Thymus (tissue), 11 donors: ENCODE measurements around the gene CCDC18. TPM values are rescaled to one million over a fixed set of nuclear protein-coding genes. Genes with fewer than 3 reads are reported as not detected.
"Not testable (repeated sequence)": the region's sequence is repeated elsewhere in the genome, so short reads cannot be mapped to it uniquely, and the experiment has no call there.

Experiments
- DNase-seq, 9 donors: peaks; one replicate each; pipeline ENCODE4 v3.0.0-alpha.2; 2013; ENCODE audit warnings: low spot score in 9 of 9, low read depth in 6 of 9, missing footprints in 1 of 9
- H3K27ac ChIP-seq, 2 donors: one replicate each; pipeline ENCODE4 v1.5.1; 2013; ENCODE audit warnings: control low read depth in 1 of 2, low read depth in 1 of 2, low read length in 1 of 2, mild to moderate bottlenecking in 1 of 2, moderate library complexity in 1 of 2
- H3K27me3 ChIP-seq, 2 donors: one replicate each; pipeline ENCODE4 v1.5.1; 2013; ENCODE audit warnings: low read length in 1 of 2; ENCODE audit not compliant: control insufficient read depth in 2 of 2, insufficient read depth in 1 of 2
- H3K36me3 ChIP-seq, 2 donors: one replicate each; pipeline ENCODE4 v1.5.1; 2013; ENCODE audit warnings: low read length in 1 of 2, mild to moderate bottlenecking in 1 of 2, moderate library complexity in 1 of 2; ENCODE audit not compliant: control insufficient read depth in 2 of 2, insufficient read depth in 2 of 2
- H3K4me1 ChIP-seq, 2 donors: one replicate each; pipeline ENCODE4 v1.5.1; 2013; ENCODE audit warnings: low read length in 2 of 2; ENCODE audit not compliant: control insufficient read depth in 2 of 2, insufficient read depth in 2 of 2
- H3K4me3 ChIP-seq, 2 donors: one replicate each; pipeline ENCODE4 v1.5.1; 2013; ENCODE audit warnings: low read length in 2 of 2, control low read depth in 1 of 2, mild to moderate bottlenecking in 1 of 2
- H3K9me3 ChIP-seq, 2 donors: one replicate each; pipeline ENCODE4 v1.5.1; 2013; ENCODE audit warnings: low read length in 1 of 2, mild to moderate bottlenecking in 1 of 2; ENCODE audit not compliant: control insufficient read depth in 2 of 2, insufficient read depth in 1 of 2
- WGBS: extraction: QIAGEN DNeasy Blood & Tissue Kit; methylation state at CpG from one replicate; pipeline ENCODE4 v1.1.7; 2013; 5-methylcytosine and 5-hydroxymethylcytosine counted together
- polyA plus RNA-seq: library from polyadenylated mRNA; stranded (reverse); fragments of 200-250 nt; gene quantifications from one replicate; pipeline ENCODE4 v1.2.3, GENCODE V29; 2013
- total RNA-seq: library from RNA; stranded (reverse); fragments of 120-200 nt; gene quantifications from one replicate; pipeline ENCODE4 v1.2.4, GENCODE V29; 2013
- donor health status: healthy.

The CCDC18 gene
- total and polyA plus RNA-seq, 2 donors = 13.3 to 21.0 TPM

DNA sequence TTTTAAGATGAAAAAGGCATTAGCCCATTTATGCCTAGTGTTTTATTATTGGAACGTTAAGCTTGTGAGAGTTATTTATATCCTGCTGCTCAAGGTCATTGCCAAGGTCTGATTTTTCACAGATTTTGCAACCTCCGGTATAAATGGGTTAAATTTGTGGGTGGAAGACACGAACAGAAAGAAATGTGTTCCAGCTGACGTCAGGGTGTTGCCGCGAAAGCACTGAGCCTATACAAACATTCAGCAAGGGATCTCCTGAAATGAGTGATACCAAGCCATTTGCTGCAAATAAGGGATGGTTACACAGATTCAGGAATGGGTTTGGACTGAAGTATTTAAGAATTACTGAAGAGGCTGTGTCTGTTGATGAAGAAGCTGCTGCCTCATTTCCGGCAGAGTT is 32.5 kb upstream of the CCDC18 start:
- DNase-seq = no peak
- no peaks in the 10 kb centered on the region for H3K9me3 ChIP-seq
- WGBS = 93% methylated on average over 7 of the region's 7 CpGs
- H3K27ac ChIP-seq = no peak overlapping the region
- no peaks in the 10 kb centered on the region for H3K4me1 ChIP-seq
- no peaks in the 10 kb centered on the region for H3K27me3 ChIP-seq
- peaks cover 8 to 41% of the 10 kb centered on the region in 2 donors for H3K36me3 ChIP-seq
- no peak overlapping the region for H3K4me3 ChIP-seq

- Histone ChIP-seq H3K36me3 (peaks cover 16 to 55% of the 10 kb centered on the region in 2 donors), H3K27me3 (no peaks in the 10 kb centered on the region), H3K4me1 (no peaks in the 10 kb centered on the region), H3K27ac (no peak overlapping the region), H3K9me3 (no peaks in the 10 kb centered on the region), H3K4me3 (no peak overlapping the region)
- 75% methylated on average over 1 of the region's 1 CpG for WGBS
- no peak for DNase-seq
Observed at GRCh38 chr1:93150729-93151128, 29.8 kb upstream of the CCDC18 start.

DNA sequence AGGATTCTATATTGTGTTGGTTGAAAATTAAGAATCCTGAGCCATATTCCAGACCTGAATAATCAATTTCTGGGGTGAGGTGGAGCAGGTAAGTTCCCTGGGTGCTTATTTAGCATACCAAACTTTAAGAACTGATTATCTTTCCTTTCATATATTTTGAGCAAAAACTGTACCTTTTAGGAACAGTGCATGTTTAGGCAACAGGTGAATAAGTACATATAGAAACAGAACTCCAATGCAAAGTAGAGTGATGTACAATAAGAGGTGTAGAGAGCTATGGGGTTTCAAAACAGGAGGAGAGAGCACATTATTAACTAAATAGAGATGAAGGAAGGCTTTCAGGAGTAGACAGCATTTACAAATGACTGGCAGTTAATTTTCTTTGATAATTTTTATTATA is 29.1 kb upstream of the CCDC18 start:
- DNase-seq = no peak
- H3K27ac ChIP-seq = no peak overlapping the region
- no peaks in the 10 kb centered on the region for H3K27me3 ChIP-seq
- H3K4me1 ChIP-seq = no peaks in the 10 kb centered on the region
- peaks cover 16 to 59% of the 10 kb centered on the region in 2 donors for H3K36me3 ChIP-seq
- H3K4me3 ChIP-seq = no peak overlapping the region
- no peaks in the 10 kb centered on the region for H3K9me3 ChIP-seq

DNA sequence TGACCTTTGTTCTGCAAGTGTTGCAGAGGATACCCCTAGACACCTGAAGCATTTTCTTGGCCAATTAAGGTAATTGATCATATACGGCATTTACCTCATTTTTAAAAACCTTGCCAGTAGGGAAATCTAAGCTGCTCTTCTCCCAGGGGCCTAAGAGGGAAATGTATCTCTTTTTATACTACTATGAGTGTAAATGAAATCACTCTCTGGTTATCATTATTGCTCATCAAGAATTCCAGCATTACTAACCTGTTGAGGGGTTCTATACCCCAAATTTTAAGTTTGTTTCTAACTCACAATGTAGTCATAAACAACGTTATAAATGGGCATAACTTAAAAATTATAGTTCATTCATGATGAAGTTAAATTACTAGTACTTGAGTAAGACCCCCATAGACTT is 27.7 kb upstream of the CCDC18 start:
- Histone ChIP-seq H3K9me3 (no peaks in the 10 kb centered on the region), H3K36me3 (peaks cover 20 to 62% of the 10 kb centered on the region in 2 donors), H3K27me3 (no peaks in the 10 kb centered on the region), H3K27ac (no peak overlapping the region), H3K4me1 (no peaks in the 10 kb centered on the region), H3K4me3 (no peak overlapping the region)
- DNase-seq = no peak
- over 99% methylated on average over 2 of the region's 2 CpGs for WGBS

DNA sequence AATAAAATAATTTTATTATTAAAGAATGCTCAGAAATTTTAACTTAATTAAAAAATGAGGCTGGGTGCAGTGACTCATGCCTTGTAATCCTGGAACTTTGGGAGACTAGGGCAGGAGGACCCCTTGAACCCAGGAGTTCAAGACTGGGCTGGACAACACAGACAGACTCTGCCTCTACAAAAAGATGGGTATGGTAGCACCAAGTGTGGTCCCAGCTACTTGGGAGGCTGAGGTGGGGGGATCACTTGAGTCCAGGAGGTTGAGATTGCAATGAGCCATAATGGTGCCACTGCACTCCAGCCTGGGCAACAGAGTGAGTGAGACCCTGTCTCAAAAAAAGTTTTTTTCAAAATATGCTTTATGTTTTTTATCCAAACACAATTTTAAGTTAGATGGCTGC is 25.6 kb upstream of the CCDC18 start:
- DNase-seq = no peak
- Histone ChIP-seq H3K4me1 (no peaks in the 10 kb centered on the region), H3K9me3 (no peaks in the 10 kb centered on the region), H3K27ac (no peak overlapping the region), H3K4me3 (no peak overlapping the region), H3K36me3 (peaks cover 12 to 49% of the 10 kb centered on the region in 2 donors), H3K27me3 (no peaks in the 10 kb centered on the region)

DNA sequence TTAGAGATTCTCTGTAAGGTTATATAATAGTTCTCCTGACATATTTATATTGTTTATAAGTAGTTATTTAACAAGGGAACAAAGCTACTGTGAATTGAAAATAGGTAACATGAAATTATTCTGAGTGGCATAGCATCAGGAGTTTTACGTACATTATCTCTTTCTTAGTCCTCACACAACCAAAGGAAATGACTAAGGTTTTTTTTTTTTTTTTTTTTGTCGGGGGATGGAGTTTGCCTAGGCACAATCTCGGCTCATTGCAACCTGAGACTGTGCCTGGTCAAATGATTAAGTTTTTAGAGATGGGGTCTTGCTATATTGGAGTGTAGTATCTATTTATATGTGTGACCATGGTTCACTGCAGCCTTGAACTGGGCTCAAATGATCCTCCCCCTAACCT is 25.2 kb upstream of the CCDC18 start:
- H3K27me3 ChIP-seq = no peaks in the 10 kb centered on the region
- H3K4me1 ChIP-seq = no peaks in the 10 kb centered on the region
- 41% methylated on average over 3 of the region's 3 CpGs for WGBS
- no peak overlapping the region for H3K4me3 ChIP-seq
- H3K9me3 ChIP-seq = no peaks in the 10 kb centered on the region
- H3K27ac ChIP-seq = no peak overlapping the region
- DNase-seq = no peak
- H3K36me3 ChIP-seq = peaks cover 12 to 44% of the 10 kb centered on the region in 2 donors

DNA sequence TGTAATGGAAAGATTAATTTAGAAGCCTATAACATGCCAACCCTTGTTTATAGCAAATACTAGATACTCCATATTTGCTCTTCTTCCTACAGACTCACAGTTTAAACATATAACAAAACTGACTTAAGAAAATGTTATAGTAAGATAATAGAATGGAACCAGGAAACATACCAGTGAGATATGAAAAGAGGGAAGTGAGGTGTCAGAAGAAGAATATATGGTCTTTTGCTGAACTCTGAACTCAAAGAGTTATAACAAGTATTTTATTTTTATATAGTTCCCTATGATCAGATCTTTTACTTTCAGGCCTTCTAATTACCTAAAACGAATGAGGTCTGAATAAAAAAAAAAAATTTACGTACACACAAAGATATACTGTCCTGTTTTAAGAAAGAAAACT is 21.2 kb upstream of the CCDC18 start:
- Histone ChIP-seq H3K4me1 (no peaks in the 10 kb centered on the region), H3K36me3 (peaks cover 16 to 26% of the 10 kb centered on the region in 2 donors), H3K9me3 (no peaks in the 10 kb centered on the region), H3K4me3 (no peak overlapping the region), H3K27ac (no peak overlapping the region), H3K27me3 (no peaks in the 10 kb centered on the region)
- DNase-seq = no peak
- WGBS = 75% methylated on average over 2 of the region's 2 CpGs

DNA sequence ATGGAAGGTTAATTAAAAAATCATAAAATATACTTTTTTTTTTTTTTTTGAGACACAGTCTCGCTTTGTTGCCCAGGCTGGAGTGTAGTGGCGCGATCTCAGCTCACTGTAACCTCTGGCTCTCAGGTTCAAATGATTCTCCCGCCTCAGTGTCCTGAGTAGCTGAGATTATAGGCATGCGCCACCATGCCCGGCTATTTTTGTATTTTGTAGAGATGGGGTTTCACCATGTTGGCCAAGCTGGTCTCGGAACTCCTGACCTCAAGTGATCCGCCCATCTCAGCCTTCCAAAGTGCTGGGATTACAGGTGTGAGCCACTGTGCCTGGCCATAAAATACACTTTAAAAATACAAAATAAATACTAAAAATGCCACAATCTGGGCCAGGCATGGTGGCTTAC is 17.2 kb upstream of the CCDC18 start:
- H3K9me3 ChIP-seq, DNase-seq, H3K4me3 ChIP-seq, H3K36me3 ChIP-seq, H3K27me3 ChIP-seq, H3K4me1 ChIP-seq, H3K27ac ChIP-seq: not testable (repeated sequence)
- WGBS = over 99% methylated on average over 8 of the region's 8 CpGs

GRCh38 chr1:93164816-93165215 is 15.7 kb upstream of the CCDC18 start:
- no peak overlapping the region for H3K27ac ChIP-seq
- no peak for DNase-seq
- WGBS = over 99% methylated on average over 2 of the region's 2 CpGs
- H3K4me1 ChIP-seq = no peaks in the 10 kb centered on the region
- H3K4me3 ChIP-seq = no peak overlapping the region
- no peaks in the 10 kb centered on the region for H3K9me3 ChIP-seq
- peaks cover 0 to 5% of the 10 kb centered on the region in 2 donors for H3K36me3 ChIP-seq
- no peaks in the 10 kb centered on the region for H3K27me3 ChIP-seq

DNA sequence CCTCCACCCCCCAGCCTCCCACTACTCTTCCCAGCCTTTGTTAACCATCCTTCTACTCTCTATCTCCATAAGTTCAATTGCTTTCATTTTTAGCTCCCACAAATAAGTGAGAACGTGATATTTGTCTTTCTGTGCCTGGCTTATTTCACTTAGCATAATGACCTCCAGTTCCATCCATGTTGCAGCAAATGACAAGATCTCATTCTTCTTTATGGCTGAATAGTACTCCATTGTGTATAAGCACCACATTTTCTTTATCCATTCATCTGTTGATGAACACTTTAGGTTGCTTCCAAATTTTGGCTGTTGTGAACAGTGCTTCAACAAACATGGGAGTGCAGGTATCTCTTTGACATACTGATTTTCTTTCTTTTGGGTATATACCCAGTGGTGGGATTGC is 14.6 kb upstream of the CCDC18 start:
- not testable (repeated sequence) for H3K36me3 ChIP-seq, H3K4me3 ChIP-seq, H3K27me3 ChIP-seq, DNase-seq, H3K27ac ChIP-seq, H3K9me3 ChIP-seq, H3K4me1 ChIP-seq
- 99% methylated on average over 1 of the region's 1 CpG for WGBS
